Fibroblast of skin of scalp (primary cell): ENCODE data around the gene LRRC15.

ENCODE experiments used
- DNase-seq: peaks from one replicate; pipeline ENCODE4 v3.0.0-alpha.2; 2013

The LRRC15 gene

GRCh38 chr3:194384569-194385001 is 15.0 kb upstream of the LRRC15 start:
- DNase-seq: no peak

- DNase-seq: no peak
Measured at GRCh38 chr3:194384156-194384555, 14.6 kb upstream of the LRRC15 start.

- no peak for DNase-seq
Measured at GRCh38 chr3:194383276-194383940, 13.9 kb upstream of the LRRC15 start.

GRCh38 chr3:194382892-194383223 is 13.3 kb upstream of the LRRC15 start:
- no peak for DNase-seq

- DNase-seq: no peak
Measured at GRCh38 chr3:194382196-194382891, 12.8 kb upstream of the LRRC15 start.

GRCh38 chr3:194381460-194381875 is 11.9 kb upstream of the LRRC15 start:
- no peak for DNase-seq

- DNase-seq: no peak
Measured at GRCh38 chr3:194380326-194380725, 10.8 kb upstream of the LRRC15 start.

- DNase-seq: no peak
Measured at GRCh38 chr3:194379651-194380050, 10.1 kb upstream of the LRRC15 start.

GRCh38 chr3:194379231-194379630 is 9.7 kb upstream of the LRRC15 start:
- no peak for DNase-seq

- DNase-seq: no peak
Measured at GRCh38 chr3:194377708-194378107, 8.2 kb upstream of the LRRC15 start.

- no peak for DNase-seq
Measured at GRCh38 chr3:194376241-194376560, 6.7 kb upstream of the LRRC15 start.

- DNase-seq: no peak
Measured at GRCh38 chr3:194375473-194376240, 6.1 kb upstream of the LRRC15 start.

- DNase-seq: no peak
Measured at GRCh38 chr3:194374935-194375334, 5.4 kb upstream of the LRRC15 start.

- no peak for DNase-seq
Measured at GRCh38 chr3:194373899-194374298, 4.4 kb upstream of the LRRC15 start.

GRCh38 chr3:194373028-194373427 is 3.5 kb upstream of the LRRC15 start:
- DNase-seq: no peak

- no peak for DNase-seq
Measured at GRCh38 chr3:194370753-194371152, 1.2 kb upstream of the LRRC15 start.

GRCh38 chr3:194368918-194369317 is 625 bp downstream of the LRRC15 start:
- no peak for DNase-seq

- peak; percentile 83 for DNase-seq
Measured at GRCh38 chr3:194367992-194368841, 1.3 kb downstream of the LRRC15 start.

GRCh38 chr3:194365978-194366490 is 3.5 kb downstream of the LRRC15 start:
- no peak for DNase-seq

GRCh38 chr3:194365526-194365925 is 4.0 kb downstream of the LRRC15 start:
- no peak for DNase-seq

- peak; percentile 93 for DNase-seq
Measured at GRCh38 chr3:194364652-194365434, 4.7 kb downstream of the LRRC15 start.

- DNase-seq: no peak
Measured at GRCh38 chr3:194364314-194364651, 5.3 kb downstream of the LRRC15 start.
